B cell (primary cell): ENCODE data around the gene GIPR.

Experiments
- EZH2 ChIP-seq: IDR thresholded peaks from 2 replicates; pipeline ENCODE4 v1.6.1; 2012; ENCODE audit warnings: borderline replicate concordance, low read depth, mild to moderate bottlenecking, moderate library complexity, low read length; ENCODE audit not compliant: insufficient read depth, poor library complexity, severe bottlenecking
- TF ChIP-seq, protein P1 (sequence below): fragments of 200-600 bp; IDR thresholded peaks from one replicate; pipeline ENCODE4 v1.8.0; 2022; ENCODE audit warnings: antibody characterized with exemption, mild to moderate bottlenecking

DNA sequence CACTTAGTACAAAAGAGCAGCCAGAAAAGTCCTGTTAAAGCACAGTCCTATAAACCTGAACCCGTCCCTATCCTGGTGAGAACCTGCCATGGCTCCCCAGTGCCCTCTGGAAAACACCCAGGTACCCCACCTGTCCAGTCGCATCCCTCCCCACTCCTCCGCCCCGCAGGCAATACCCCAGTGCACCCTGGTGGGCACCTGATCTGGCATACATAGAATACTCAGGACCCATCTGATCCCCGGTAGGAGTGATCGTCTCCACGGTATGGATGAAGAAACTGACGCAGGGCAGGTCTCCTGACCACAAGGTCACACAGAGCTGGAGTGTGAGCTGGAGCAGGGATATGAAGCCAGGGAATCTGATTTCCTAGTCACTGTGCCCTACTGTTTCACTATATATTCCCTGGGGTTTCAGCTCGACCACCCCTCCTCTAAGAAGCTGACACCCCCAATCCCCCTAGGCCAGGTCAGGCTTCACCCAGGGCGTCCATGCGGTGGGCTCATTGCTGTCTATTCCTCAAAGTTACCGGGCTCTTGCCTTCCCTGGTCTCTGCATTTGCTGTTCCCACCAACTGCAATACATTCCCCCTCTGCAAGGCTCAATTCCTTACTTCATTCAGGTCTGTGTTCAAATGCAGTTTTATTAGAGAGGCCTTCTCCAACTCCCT, 50.1 kb downstream of the GIPR start:
- TF ChIP-seq, protein P1, sequence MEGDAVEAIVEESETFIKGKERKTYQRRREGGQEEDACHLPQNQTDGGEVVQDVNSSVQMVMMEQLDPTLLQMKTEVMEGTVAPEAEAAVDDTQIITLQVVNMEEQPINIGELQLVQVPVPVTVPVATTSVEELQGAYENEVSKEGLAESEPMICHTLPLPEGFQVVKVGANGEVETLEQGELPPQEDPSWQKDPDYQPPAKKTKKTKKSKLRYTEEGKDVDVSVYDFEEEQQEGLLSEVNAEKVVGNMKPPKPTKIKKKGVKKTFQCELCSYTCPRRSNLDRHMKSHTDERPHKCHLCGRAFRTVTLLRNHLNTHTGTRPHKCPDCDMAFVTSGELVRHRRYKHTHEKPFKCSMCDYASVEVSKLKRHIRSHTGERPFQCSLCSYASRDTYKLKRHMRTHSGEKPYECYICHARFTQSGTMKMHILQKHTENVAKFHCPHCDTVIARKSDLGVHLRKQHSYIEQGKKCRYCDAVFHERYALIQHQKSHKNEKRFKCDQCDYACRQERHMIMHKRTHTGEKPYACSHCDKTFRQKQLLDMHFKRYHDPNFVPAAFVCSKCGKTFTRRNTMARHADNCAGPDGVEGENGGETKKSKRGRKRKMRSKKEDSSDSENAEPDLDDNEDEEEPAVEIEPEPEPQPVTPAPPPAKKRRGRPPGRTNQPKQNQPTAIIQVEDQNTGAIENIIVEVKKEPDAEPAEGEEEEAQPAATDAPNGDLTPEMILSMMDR: no peak
- no peak for TF ChIP-seq EZH2
